Measurements from ENCODE around the gene EVC2. TPM values are rescaled to one million over a fixed set of nuclear protein-coding genes. Genes with fewer than 3 reads are reported as not detected.

EVC2 gene
- total RNA-seq, 2 donors from 2014 or later = 2.8 to 2.9 TPM

DNA sequence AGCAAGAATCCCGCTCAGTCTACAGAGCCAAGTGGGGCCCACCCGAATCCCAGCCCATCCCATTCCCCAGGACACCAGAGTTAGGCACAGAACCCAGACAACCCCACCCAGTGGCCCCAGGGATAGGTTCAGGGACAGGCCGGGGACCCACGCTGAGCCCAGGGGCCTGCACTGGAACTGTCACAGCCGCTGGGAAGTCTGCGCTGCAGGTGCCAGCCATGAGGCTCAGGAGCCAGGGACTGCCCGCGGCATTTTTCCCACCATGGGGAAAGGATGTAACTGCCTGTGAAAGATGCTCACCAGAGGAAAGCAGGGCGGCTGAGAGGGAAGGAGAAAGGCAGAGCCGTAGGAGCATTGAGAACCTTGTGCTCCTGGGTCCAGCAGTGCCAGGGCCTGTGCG, 12.0 kb downstream of the EVC2 start:
- intact Hi-C loops (cut with DNase I) = no loop called here
- no peak for ATAC-seq

GRCh38 chr4:5693871-5694270, 14.5 kb downstream of the EVC2 start:
- intact Hi-C loops (cut with DNase I) = no loop called here
- DNase-seq (no peak), ATAC-seq (no peak)

More for the DNA sequence above, 12.0 kb downstream of the EVC2 start:
- DNase-seq = no peak

DNA sequence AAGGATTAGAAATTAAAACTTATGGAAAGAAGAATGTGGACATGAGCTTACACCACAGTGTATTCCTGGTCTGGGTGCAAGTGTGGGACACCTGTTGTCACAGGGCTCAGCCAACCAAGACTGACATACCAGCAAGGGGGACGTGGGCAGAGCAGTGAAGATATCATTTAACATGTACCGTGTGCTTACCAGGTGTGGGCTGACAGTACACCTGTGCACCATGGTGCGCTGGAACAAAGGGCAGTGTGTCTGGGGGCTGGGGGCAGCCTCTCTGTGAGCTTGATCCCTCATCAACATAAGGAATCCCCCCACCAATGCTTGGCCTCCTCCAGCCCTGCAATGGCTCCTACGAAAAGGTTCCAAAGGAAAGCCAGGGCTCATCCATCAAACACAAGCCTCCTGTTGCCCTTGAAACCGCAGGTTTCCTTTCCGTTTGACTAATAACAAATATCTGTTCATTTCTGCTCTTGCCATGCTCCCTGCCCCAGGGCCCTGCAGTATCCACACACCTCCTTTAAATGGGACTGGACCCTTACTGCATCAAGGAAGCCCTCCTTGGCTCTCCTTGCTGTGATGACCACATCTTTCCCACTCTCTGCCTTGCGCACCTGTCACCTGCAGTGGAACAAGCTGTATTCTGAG, 16.7 kb downstream of the EVC2 start:
- DNase-seq (no peak), ATAC-seq (no peak)
- intact Hi-C loops (cut with DNase I) = no loop called here

- ATAC-seq = no peak
- DNase-seq = no peak
These were observed 19.3 kb downstream of the EVC2 start for GRCh38 chr4:5689065-5689464.

DNA sequence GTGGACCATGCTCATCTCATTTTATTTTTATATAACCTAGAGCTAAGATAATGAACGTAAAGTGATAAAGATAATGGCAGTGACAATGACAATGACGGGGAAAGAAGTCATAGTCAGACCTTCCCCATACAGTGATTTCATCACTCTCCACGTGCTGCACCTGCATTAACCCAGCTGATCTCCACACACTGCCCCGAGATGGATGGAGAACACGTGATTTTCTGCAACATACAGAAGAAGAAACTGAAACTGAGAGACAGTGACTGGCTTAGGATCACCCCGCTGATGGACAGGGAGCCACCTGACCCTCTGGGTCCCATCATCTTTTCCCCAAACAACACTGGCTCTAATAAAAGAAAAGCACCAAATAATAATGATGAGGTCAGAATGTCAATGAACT, 22.0 kb downstream of the EVC2 start:
- no peak for ATAC-seq
- DNase-seq = no peak
- intact Hi-C loops (cut with DNase I) = no loop called here

More at GRCh38 chr4:5689065-5689464, 19.3 kb downstream of the EVC2 start:
- intact Hi-C loops (cut with DNase I) = no loop called here

DNA sequence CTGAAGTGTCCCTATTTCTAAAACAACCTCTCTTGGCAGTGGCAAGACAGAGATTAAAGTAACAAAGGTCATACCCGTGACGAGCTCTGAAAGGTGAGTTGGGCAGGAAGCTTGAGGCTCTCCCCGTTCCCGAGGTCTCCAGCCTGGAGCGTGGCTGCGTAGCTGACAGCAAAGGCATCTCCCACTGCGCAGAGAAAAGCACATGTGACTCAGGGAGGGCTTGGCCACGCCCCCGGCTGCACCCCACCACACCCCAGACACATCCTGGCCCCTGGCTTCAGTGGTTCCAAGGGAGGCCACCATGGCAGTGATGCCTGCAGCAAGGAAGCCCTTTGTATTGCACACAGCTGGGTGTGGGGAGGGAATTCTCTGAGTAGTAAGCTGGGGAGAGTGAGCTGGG, 23.1 kb downstream of the EVC2 start:
- ATAC-seq (no peak), DNase-seq (no peak)
- intact Hi-C loops (cut with DNase I) = no loop called here

DNA sequence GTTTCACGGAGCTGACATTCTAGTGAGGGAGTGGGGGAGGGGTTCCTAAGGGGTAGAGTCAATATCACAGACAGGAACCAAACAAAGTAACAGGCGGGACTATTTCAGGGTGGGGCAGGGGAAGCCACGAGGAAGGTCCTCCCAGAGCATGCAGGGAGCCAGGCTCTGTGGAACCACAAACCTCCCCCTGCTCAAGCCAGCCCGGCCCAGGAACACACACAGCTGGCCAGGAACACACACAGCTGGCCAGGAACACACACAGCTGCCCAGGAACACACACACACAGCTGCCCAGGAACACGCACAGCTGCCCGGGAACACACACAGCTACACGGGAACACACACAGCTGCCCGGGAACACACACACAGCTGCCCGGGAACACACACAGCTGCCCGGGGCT, 24.8 kb downstream of the EVC2 start:
- intact Hi-C loops (cut with DNase I) = no loop called here
- no peak for DNase-seq
- peak; percentile 15 to 31 for ATAC-seq

DNA sequence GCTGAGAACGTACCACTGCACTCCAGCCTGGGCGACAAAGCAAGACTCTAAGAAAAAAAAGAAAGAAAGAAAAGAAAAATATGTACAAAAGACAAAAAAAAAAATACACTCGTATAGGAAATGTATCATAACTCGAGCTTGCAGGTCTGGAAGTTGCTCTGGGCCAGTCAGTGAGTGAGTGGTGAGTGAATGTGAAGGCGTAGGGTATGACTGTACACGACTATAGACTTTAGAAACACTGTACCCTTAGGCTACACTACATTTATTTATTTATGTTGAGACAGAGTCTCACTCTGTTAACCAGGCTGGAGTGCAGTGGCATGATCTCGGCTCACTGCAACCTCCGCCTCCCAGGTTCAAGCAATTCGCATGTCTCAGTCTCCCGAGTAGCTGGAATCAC, 29.4 kb downstream of the EVC2 start:
- no peak for ATAC-seq
- intact Hi-C loops (cut with DNase I) = no loop called here

GRCh38 chr4:5676763-5677162, 31.6 kb downstream of the EVC2 start:
- no peak for DNase-seq
- ATAC-seq = no peak
- intact Hi-C loops (cut with DNase I) = no loop called here

More for the DNA sequence above, 29.4 kb downstream of the EVC2 start:
- no peak for DNase-seq

- intact Hi-C loops (cut with DNase I) = no loop called here
- ATAC-seq = no peak
- DNase-seq = no peak
These were observed 41.6 kb downstream of the EVC2 start for GRCh38 chr4:5666741-5667140.

DNA sequence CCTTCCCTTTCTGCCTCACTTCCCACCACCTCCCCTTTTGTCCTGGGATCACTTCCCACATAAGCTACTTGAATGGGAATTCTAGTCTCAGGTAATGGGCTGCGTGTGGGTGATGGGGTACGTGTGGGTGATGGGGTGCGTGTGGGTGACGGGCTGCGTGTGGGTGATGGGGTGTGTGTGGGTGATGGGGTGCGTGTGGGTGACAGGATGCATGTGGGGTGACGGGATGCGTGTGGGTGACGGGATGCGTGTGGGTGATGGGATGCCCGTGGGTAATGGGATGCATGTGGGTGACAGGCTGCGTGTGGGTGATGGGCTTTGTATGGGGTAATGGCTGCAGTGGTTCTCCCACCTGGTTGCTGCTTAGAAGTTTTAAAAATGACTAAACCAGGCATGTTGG, 43.6 kb downstream of the EVC2 start:
- intact Hi-C loops (cut with DNase I) = no loop called here
- DNase-seq (no peak), ATAC-seq (no peak)

GRCh38 chr4:5662555-5662954, 45.8 kb downstream of the EVC2 start:
- ATAC-seq = no peak
- intact Hi-C loops (cut with DNase I) = no loop called here
- no peak for DNase-seq

DNA sequence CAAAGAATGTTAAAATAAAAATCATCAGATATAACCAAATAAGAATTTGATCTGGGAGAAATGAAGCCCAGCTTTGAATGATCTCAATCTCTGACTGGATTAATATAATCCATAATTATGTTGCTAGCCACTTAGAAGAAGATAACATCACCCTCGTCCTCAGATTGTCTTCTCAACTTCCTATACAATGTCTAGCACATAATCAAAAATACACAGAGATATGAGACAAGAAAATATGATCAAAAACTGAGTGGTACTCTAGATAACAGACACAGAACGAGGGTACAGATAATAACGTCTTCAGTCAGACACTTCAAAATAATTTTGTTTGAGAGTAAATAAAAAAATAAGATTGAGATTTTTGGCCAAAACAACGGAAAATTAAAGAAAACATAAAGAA, 47.1 kb downstream of the EVC2 start:
- DNase-seq = no peak
- intact Hi-C loops (cut with DNase I) = no loop called here
- no peak for ATAC-seq

GRCh38 chr4:5660185-5660584, 48.2 kb downstream of the EVC2 start:
- intact Hi-C loops (cut with DNase I) = no loop called here
- DNase-seq (no peak), ATAC-seq (no peak)

DNA sequence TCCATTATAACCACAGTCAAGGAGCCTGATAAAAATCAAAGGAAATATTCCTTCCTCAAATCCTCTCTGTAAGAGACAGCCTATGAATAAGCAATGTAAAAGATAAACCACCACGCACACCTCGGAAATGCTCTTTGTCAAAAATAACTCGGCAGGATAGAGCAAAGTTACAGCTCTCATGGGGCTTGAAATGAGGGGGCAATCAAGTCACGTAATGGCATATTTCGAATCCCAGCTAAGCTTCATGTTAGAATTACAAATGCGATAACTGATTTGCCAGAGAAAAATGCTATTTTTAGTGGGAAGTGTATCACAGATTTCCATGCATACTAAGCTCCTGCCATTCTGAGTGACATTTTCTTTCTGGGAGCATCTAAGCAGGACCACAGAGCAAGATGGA, 49.4 kb downstream of the EVC2 start:
- DNase-seq (no peak), ATAC-seq (no peak)
- intact Hi-C loops (cut with DNase I) = no loop called here

GRCh38 chr4:5656415-5656814, 51.9 kb downstream of the EVC2 start:
- intact Hi-C loops (cut with DNase I) = no loop called here
- ATAC-seq = no peak
- no peak for DNase-seq

GRCh38 chr4:5654791-5655190, 53.6 kb downstream of the EVC2 start:
- DNase-seq (no peak), ATAC-seq (no peak)
- intact Hi-C loops (cut with DNase I) = no loop called here

DNA sequence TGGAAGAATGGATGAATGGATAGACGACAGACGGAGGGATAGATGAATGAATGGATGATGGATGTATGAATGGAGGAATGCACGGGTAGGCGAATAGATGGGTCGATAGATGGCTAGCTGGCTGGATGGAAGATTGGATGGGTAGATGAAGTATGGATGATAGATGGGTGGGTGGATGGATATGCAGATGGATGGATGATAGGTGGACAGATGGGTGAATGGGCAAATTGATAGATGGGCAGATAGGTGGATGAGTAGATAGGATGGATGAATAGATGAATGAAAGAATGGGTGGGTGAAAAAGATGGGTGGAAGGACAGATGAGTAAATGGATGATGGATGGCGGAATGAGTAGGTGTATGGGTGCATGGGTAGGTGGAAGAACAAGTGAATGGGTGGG, 57.3 kb downstream of the EVC2 start:
- DNase-seq = no peak
- no peak for ATAC-seq
- intact Hi-C loops (cut with DNase I) = no loop called here

DNA sequence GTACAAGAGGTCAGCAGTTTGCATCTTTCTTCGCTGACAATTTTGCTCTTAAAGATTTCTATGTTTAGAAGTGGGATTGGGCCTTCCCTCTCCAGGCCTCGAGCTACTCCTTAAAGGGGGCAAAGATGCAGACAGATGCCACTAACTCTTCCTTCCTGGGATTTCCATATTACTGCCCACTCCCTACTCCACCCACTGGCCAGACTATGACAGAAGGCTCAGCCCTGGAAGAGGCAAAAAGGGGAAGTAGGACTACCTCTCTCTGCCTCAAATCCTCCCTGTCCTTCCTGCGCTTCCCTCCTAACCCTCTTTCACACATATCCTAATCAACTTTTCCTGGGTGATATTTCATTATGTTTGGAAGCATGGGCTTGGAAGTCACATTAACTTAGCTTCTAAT, 58.3 kb downstream of the EVC2 start:
- DNase-seq (no peak), ATAC-seq (no peak)
- intact Hi-C loops (cut with DNase I) = no loop called here

DNA sequence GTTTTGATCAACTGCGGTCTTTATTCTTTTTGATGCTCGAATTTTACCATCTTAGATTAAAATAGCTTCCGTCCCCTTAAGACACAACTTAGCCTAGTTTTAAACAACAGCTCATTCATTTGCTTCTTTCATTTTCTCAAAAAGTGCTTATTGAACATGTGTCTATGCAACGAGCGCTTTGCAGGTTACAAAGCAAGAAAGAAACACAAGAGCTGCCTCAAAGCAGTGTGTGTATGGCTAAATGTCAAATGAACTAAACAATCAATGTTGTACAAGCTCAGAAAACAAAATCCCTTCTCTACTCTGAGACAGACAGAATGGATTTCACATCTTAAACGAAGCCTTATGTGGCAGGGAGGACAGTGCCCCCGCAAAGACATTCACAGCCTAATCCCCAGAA, 61.0 kb downstream of the EVC2 start:
- no peak for ATAC-seq
- DNase-seq = no peak
- intact Hi-C loops (cut with DNase I) = no loop called here

- ATAC-seq (no peak), DNase-seq (no peak)
- intact Hi-C loops (cut with DNase I) = no loop called here
These were observed 68.3 kb downstream of the EVC2 start for GRCh38 chr4:5640096-5640495.

DNA sequence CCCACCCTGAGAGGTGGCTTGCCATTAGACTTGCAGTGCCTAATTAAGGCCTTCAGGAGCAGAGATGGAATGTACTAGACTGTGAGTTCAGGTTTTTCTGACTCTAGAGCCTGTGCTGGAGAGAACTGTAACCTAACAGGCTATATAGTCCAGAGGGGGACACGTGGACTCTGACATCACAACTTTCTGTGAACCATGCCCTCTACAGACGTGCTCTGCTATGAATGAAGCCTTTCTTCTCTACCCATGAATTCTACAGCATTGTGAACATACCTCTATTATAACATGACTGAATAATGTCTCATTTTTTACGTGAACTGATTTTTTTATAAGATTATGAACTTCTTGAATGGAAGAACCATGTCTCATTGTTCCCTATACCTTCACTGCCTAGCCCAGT, 68.8 kb downstream of the EVC2 start:
- DNase-seq = no peak
- ATAC-seq = no peak
- intact Hi-C loops (cut with DNase I) = no loop called here

Measured in left cardiac atrium (tissue), 4 donors.